DOHH2 (cell line): ENCODE measurements around the gene TSPAN5.

Experiments
- EZH2phosphoT487 ChIP-seq: fragments of 200-600 bp; sonication (generic); IDR thresholded peaks from 2 replicates; pipeline ENCODE4 v1.6.1; 2017; ENCODE audit warnings: borderline replicate concordance, mild to moderate bottlenecking, antibody characterized with exemption, low read length, moderate library complexity, mixed read lengths
- TF ChIP-seq, protein P1 (sequence below): fragments of 200-600 bp; sonication (generic); IDR thresholded peaks from one replicate; pipeline ENCODE4 v1.5.1; 2014; ENCODE audit warnings: antibody characterized with exemption, mild to moderate bottlenecking, low read depth, low read length; ENCODE audit not compliant: poor library complexity, severe bottlenecking

DNA sequence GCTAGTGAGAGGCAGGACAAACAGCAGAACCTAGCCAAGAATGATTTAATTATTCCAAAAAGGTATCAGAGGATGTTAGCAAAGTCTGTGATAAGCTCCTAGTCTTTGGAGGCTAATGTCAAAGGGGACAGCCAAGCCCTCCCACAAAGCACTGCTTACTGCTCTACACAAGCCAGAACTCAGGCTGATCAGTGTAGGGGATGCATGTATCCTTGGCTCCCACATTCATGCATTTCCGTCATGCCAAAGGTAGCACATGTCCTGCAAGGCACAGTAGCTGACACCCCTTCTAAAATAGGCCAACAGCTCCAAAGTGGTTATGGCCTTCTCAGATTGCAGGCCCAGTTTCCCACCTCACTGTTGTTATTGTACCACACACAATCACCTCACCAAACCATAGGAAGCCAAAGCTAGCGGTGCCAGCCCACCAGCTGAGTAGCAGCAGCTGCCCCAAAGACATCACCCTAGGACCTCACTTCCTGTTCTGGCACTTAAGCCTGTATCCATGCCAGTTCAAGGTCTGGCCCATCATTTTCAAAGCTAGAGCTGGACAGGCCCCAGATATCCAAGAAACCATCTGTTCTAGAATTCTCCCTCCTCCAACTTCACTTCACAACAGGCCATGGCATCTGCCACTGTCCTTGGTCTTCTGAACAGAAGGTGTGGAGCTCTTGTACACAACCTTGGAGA, 40.9 kb downstream of the TSPAN5 start:
- TF ChIP-seq EZH2phosphoT487, result no peak
- TF ChIP-seq, protein P1, sequence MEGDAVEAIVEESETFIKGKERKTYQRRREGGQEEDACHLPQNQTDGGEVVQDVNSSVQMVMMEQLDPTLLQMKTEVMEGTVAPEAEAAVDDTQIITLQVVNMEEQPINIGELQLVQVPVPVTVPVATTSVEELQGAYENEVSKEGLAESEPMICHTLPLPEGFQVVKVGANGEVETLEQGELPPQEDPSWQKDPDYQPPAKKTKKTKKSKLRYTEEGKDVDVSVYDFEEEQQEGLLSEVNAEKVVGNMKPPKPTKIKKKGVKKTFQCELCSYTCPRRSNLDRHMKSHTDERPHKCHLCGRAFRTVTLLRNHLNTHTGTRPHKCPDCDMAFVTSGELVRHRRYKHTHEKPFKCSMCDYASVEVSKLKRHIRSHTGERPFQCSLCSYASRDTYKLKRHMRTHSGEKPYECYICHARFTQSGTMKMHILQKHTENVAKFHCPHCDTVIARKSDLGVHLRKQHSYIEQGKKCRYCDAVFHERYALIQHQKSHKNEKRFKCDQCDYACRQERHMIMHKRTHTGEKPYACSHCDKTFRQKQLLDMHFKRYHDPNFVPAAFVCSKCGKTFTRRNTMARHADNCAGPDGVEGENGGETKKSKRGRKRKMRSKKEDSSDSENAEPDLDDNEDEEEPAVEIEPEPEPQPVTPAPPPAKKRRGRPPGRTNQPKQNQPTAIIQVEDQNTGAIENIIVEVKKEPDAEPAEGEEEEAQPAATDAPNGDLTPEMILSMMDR, result no peak
